GM18867 (cell line): ENCODE results near the gene VDAC1.
"Not testable (repeated sequence)": the region's sequence is repeated elsewhere in the genome, so short reads cannot be mapped to it uniquely, and the experiment has no call there.

ENCODE experiments used
- ATAC-seq: cut with Tn5 transposase; IDR thresholded peaks from one replicate; pipeline ENCODE4 v1.9.1; 2021; ENCODE audit warnings: mild to moderate bottlenecking, moderate library complexity; ENCODE audit not compliant: unreplicated experiment

The VDAC1 gene

DNA sequence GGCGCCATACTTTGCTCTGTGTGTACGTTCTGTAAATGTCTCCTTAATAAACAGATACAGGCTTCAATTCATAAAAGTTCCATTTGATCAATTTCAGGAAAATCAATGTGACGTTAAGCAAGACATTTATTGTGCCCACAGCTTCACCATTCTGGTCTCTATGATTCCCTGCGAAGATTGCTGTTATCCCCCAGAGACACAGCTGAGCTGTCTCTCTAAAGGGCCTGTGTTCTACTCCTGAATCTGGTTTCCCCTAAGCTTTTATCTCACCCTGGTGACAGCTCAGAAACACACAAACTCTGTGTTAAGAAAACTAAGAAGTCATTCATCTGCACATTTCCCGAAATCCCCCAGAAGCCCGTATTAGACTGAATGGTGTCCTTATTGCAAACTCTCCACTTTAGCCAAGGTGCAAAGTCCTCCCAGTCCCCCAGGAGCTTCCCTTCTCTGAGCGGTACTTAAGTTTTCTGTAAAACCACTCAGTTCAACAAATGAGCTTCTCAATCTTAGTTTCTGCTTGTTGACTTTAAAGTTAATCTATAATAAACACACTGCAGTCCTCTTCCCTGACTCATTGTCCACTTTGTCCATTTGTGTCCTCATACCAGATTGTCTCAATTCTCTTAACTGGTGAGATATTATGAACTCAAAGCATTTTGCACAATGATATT lies 35.0 kb downstream of the VDAC1 start:
- ATAC-seq: no peak

DNA sequence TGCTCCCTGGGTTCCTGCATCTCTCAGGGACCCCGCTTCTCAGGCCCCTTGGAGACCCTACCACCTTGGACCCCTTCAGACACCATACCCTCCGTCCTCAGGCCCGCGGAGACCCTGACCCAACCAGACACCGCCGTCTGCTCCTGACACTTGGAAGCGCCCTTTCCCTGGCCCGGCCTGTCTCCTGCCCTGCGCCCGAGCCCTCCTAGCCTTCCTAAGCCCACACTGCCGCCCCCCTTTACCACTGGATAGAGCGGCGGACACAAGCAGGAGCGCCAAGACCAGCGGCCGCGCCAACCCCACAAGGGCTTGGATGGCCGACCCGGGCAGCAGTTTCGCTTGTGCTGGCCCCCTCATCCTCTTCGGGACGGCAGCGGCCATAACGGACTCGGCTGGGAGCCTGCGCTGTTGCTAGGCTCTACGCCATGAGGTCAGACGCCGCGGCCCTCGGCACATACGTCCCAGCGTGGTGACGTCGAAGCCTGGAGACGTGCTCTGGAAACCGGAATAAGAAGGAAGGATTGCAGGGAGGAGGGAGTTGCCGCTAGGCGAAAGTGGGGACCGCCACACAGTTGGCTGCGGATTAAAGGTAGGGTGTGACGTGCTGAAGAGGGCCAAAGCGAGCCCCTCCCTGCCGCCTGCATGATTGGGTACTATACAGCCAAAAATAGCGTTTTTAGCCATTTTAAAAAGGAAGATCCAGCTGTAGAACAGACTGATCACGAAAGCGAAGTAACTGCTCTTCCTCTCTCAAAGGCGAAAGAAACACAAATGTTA lies 36.4 kb downstream of the VDAC1 start, which contains the start of gene C5orf15:
C5orf15 (minus strand) TSS at position 422 of the 777 bp plus-strand sequence; CDS start at position 381, 41 bp downstream.
- ATAC-seq: peak; percentile 97

DNA sequence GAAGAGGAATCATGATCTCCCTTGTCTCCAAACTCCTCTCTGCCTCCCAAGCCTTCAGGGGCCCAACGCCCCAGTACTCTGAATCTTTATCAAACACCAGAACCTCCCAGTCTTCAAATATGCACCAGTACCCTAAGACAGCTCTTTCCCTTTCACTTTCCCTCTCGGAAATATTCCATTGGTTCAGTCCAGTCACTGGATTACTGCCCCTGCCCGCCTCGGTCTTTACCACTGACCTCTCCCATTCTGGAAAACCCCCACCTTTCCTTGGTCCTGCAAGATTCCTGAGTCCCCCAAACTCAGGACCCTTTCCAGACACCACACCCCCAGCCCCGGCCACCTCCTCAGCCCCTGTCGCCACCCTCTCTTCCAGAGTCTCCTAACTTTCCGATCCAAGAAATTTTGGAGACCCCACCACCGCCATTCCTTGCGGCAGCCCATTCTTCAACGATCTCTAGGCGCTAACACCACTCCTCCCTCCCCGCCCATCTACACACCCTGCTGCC lies 37.0 kb downstream of the VDAC1 start:
- peak; percentile 5 for ATAC-seq

DNA sequence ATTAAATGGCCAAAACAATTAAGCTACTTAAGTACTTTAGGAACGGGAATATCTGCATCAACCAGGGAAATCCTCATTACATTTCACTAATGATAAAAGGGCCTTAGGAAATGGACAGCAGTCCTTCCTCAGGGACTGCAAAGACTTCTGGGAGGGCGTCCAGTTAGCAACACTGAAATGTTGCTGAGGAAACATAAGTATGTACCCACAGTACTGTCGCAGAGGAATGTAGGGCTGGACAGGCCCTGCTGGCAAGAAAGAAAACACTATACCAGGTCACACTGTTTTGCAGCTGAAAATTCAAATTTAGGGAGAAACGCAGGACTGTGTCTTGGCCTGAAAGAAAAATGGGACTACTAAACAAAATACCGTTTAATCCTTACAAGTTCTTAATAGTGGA lies 37.7 kb downstream of the VDAC1 start:
- ATAC-seq: no peak

DNA sequence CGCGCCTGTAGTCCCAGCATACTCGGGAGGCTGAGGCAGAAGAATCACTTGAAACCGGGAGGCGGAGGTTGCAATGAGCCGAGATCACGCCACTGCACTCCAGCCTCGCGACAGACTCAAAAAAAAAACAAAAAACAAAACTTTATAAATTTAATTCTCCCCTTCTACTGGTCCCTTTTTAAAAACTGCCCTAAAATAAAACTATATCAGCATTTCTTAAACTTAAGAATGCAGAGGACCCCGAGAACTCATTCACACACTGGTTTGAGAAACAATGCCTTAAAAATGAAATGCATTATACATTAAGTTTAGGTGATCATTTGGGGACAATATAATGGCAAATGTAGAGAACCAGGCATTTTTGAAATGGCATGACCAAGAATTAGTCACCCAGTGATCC lies 38.7 kb downstream of the VDAC1 start:
- no peak for ATAC-seq

DNA sequence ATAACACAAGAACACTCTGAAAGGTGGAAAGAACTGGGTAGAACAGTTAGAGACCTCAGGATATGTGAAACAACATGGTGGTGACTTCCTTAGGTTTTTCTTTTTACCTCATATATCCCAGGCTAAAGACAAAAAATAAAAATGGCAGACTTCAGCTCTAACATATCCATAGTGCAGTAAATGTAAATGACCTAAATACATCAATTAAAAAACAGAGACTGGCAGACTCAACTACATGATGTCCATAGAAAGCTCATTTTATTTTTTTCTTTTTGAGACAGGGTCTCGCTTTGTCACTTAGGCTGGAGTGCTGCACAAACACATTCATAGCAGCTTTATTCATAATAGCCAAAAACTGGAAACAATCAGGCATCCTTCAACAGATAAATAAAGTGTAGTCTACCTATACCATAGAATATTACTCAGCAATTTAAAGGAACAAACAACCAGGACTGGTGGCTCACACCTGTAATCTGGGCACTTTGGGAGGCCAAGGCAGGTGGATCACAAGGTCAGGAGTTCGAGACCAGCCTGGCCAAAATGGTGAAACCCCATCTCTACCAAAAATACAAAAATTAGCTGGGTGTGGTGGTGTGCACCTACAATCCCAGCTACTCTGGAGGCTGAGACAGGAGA lies 41.2 kb downstream of the VDAC1 start:
- ATAC-seq: no peak

DNA sequence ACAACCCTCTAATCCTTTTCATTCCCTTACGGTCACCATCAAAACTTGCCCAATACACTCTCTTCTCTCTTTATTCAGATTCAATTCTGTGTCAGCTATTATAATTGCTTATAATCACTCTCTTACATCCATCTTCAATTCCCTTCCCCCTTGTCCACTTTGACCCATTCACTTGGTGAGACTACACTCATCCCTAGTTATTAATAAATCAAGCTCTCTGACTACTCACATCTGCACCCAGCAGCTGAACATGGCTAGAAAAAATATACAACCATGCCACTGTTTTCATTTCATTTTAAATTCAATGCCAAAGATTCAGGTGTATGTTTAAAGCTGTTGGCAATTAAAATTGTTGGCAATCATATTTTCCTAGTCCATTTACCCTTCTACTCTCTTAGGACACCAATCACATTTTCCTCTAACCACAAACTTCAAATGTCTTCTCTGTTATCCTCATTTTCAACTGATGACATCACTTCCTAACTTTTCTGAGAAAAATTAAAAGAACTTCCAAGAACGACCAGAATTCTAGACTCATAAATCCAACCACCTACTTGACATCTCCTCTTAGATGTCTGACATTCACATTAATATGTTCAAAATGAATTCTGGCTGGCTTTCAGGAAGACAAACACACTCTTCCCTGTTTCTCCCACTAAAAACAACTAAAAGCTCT lies 41.8 kb downstream of the VDAC1 start:
- ATAC-seq: no peak

DNA sequence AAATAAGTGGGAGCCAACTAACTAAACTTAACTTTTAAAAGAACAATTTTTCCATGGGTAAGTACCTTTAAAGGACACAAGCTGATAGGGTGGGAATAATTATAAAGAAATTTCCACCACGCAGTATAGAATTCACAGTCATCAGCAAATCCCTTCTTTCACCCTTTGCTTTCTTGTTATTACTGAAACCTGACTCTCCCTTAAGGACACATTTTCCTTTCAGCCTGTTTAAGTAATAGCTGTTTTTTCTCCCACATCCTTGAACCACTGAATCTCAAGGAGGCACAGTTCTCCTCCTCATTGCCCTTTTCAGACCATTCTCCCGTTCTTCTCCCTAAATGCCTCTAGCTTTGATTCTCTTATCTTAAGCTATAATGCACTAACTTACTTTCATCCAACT lies 42.6 kb downstream of the VDAC1 start:
- ATAC-seq: no peak

DNA sequence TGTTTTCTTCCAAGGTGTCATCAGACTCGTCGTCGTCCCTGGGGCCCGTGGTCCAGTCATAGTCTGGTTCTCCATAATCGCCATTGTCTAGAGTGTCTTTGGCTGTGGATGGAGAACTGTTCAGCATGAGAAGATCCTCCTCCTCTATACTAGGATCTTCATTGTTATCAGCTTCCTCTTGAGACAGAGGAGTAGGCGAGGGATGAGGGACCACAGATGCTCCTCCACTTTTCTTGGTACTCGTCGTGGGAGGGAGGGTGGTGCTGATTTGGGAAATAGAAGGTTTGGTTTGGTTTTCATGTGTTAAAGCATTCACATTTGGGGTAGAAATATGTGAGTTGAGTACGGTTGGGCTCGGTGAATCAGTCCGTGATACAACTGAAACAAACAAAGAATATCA lies 45.1 kb downstream of the VDAC1 start:
- no peak for ATAC-seq

DNA sequence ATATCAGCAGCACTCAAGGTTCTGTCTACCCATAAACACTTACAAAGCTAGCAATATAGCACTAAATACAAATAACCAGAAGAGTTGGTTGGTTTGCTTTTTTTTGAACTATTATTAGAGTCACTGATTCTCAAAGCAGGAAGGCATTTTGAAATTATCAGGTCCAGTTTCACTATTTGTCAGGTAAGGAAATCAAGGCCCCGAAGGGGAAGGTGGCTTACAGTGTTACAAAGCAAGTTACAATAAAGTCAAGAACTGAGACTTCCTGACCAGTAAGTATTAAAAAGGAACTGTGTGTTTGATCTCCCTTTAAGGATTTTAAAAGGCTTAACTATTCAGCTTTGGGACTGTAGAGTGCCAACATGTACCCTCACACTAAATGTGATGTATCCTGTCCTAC lies 47.2 kb downstream of the VDAC1 start:
- peak; percentile 77 for ATAC-seq

DNA sequence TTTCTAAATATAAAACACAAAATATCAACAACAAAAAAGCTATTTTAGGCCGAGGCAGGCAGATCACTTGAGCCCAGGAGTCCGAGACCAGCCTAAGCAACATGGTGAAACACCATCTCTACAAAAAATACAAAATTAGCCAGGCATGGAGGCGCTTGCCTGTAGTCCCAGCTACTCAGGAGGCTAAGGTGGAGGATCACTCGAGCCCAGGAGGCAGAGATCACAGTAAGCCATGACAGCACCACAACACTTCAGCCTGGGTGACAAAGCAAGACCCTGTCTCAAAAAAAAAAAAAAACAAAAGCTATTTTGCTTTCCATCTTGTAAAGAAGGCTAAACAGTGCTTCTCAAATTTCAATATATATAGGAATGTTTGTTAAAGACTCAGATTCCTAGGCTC lies 47.7 kb downstream of the VDAC1 start:
- peak; percentile 15 for ATAC-seq

DNA sequence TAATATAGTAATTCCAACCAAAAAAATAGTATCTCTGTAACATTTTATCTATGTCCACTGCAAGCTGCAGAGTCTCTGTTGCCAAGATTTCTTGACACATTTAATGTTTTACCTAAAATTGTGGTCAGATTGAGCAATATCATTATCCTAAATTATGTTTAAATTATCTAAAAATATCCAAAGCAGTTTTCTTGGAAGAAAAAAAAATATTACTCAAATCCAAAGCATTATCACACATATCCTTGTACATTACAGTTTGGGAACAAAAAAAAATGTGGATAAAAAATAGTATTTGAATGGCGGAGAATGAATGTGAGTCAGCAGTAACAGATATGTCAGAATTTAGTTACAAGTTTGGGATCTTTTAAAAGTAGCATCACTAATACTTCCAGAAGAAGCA lies 48.6 kb downstream of the VDAC1 start:
- ATAC-seq: not testable (repeated sequence)

DNA sequence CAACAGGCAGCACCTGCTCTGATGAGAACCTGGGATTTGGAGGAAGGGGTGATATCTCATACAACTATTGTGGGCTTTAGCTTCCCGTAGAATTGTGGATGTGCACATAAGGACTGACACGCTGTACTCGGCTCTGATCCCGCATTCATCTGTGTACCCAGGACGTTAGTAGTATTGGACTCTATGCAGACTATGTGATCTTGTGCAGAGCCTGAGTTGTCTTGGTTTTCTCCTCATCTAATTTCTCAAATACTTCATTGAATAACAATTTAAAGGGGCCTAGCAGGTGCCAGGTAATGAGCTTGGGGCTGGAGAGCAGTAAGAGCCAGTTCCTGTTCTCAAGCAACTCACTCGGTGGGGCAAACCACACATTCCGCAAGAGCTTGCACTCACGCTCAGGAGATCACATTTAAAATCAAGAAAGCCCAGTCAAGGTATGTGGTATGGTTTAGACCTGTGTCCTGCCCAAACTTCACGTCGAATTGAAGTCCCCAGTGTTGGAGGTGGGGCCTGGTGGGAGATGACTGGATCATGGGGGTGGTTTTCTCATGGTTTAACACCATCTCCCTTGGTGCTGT lies 51.1 kb downstream of the VDAC1 start:
- no peak for ATAC-seq

DNA sequence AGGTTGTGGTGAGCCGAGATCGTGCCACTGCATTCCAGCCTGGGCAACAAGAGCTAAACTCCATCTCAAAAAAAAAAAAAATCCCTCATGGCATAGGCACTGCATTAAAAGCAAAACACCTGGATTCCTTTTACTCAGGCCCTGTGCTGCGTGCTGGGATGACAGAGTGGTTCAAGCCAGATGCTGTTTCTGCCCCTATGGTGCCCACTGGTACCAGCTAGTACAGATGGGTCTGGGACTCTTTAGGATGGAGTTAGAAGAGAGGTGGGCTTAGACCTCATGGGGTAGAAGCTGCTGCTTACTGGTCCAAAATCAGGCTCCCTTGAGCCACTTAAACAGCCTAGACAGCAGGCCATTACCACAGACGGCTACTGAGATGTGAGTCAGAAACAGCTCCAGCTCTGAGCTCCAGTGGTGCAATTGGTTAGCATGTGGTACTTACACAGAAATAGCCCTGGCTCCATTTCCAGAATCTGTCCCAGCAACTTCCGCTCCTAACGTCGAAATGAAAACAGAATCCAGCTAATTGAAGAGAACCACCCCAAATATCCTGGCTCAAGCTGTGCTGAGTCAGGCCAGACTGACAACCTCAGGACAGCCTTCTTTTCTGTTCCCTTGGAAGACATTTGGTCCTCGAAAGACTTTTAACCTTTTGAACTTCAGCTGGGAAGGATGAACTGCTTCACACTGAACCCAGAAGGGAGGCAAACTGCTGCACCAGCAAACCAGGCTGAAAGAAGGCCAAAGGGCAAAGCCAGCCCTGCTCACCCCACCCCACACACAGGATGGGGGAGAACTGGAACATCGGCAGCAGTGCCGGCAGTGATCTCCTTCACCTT lies 51.8 kb downstream of the VDAC1 start:
- ATAC-seq: no peak

DNA sequence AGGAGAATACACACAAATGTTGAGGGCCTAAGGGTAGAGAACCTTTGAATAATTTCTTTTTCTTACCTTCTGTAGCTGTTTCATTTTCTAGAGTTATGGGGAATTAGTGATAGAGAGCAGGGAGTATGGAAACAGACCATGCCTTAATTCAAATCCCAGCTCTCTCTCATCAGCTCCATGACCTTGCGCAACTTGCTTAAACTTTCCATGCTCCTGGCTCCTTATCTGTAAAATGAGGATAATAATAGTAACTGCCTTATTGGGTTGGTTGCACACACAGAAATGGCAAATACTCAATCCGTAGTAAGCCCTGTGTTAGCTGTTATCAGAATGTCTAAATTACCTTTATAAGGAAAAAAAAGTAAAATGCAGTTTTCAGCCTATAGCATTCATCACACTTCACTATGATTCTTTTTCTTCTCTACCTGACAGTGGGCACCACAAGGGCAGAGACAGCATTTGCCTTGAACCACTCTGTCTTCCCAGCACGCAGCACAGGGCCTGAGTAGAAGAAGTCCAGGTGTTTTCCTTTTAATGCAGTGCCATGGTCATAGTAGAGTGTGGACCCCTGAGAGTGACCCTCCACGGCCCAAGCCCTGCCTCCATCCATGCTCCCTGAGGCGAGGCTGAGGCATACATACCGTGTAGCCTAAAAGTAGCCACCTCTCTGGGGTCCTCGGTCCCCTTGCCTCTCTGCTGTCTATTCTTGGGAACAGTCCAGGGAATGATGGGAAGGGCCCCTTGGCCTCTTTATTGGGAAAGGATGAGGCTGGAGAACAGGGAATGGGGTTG lies 53.8 kb downstream of the VDAC1 start:
- no peak for ATAC-seq

DNA sequence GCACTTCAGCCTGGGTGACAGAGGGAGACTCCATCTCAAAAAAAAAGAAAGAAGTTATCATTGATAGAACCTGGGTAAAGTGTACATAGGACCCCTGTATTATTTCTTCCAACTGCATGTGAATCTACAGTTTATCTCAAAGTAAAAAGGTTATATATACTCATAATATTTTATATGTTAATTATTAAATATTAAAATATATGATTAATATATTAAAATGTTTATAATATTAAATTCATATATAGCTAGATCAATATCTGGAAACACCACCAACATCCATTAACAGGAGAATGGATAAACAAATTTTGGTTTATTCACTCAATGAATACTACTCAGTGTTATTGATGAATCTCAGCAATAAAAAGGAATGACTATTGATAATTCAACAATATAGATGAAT lies 56.1 kb downstream of the VDAC1 start:
- ATAC-seq: no peak

DNA sequence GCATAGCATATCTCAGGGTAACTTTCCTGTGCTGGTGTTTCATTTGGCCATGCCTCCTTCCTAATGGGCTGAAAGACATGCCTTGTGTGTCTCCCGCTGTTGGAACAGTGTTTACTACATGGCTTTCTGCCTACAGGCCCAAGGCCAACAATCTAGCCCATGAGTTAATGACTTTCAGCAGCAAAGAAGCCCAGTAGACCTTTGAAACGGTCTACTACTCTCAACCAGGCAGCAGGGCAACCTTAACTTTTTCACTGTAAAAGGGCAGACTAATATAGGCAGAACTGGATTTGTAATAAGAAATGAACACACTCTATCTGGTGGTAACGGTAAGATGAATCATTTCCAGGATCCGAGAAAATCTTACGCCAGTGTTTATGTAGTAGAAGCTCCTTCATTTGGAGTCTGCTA lies 57.3 kb downstream of the VDAC1 start:
- ATAC-seq: no peak

DNA sequence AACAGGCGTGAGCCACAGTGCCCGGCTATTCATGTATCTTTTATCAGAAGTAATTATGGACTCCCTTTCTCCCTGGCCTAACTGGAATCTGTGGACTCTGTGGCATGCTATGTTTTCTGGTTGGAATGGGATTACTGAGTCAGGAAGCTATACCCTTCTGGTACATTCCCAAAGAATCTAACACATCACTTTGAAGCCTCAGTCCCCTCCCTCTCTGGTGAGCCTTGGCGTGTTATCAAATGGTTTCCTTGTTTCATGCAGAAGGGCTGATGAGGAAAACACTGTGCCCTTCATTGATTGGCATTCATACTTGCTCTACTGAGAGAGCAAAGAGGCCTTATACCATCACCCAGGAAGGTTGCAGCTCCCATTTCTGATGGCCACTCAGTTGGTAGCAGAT lies 59.2 kb downstream of the VDAC1 start:
- no peak for ATAC-seq
